Stimulated activated CD4-positive, alpha-beta T cell treated with anti-CD3 and anti-CD28 coated beads, TNF-alpha, amount 100 ng/mL, for 48 hours (primary cell): ENCODE measurements around the gene CD28.
"Not testable (repeated sequence)": the region's sequence is repeated elsewhere in the genome, so short reads cannot be mapped to it uniquely, and the experiment has no call there.

Source experiments
- DNase-seq, 3 donors: peaks; one replicate each; pipeline ENCODE4 v3.0.0-alpha.2; 2020; ENCODE audit warnings: low read depth in 3 of 3

CD28 gene

DNA sequence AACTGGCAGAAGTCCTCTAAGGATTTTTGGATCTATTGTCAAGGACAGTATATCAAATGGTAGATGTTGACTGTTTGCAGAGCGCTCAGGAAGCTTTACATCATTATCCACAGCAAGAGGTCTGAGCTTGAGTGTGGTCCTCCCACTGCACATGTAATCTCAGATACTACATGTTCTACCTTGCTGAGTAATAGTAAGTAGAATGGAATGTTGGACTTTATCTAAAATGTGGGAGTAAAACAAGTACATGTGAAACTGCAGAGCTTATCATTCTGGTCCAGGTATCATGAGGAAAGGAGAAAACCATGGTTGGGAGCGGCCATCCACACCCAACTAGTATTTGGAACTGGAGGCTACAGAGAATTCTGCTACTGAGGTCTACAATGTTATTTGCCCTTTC, 19.3 kb upstream of the CD28 start:
- no peak for DNase-seq

DNA sequence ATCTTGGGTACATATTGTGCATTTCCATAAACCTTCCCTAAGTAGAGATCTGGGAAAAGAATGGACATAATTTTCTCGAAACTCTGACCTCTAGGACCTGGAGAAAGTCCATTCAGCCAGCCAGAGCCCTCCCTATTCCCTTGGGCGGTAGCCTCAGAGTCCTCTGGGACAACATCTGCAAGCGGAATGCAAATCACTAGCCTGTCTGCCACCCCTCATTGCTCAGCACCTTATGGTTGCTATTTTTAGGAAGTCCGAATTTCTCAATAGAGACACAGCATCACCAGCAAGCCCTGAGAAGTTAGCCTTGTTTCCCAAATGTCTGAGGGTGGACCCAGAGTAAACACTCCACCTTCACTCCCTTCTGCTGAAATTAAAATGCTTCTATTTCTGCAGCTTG, 17.6 kb upstream of the CD28 start:
- DNase-seq = no peak

DNA sequence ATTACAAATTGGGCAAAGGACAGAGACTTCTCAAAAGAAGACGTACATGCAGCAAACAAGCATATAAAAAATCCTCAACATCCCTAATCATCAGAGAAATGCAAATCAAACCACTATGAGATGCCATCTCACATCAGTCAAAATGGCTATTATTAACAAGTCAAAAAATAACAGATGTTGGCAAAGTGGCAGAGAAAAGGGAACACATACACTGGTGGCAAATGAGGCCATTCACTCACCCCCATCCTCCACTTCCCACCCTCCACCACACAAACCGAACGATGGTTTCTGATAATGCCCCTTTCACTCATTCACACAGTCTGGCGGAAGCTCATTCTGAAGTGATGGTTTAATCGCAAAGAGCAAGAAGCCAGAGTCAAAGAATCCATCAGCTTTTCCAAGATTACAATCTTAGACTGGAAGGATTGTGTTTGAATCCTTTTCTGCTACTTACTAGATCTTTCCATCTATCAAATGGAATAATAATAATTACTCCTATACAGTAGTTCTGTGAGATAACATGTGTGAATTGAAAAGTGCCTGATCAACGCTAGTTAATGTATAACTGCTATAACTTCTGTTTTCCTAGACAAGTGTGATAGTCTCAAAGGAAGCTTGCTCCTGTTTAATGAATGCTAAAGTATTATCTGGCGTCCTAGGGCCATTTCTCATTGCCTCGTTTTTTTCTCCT, 16.9 kb upstream of the CD28 start:
- no peak for DNase-seq

DNA sequence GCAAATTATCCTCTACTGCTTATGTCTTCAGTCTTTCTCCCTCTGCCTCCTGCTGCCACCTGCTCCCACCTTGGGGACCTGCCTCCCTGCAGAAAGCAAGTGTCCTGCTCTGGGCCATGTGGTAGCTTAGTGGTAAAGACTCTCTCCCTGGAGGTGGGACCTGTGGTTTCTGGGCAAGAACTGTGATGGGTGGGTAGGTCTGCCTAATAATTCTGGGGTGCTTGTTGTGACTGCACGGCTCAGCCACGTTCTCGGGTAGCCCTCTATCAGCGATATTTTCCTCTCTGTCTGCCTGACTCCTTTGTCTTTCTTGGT, 16.4 kb upstream of the CD28 start:
- no peak for DNase-seq

DNA sequence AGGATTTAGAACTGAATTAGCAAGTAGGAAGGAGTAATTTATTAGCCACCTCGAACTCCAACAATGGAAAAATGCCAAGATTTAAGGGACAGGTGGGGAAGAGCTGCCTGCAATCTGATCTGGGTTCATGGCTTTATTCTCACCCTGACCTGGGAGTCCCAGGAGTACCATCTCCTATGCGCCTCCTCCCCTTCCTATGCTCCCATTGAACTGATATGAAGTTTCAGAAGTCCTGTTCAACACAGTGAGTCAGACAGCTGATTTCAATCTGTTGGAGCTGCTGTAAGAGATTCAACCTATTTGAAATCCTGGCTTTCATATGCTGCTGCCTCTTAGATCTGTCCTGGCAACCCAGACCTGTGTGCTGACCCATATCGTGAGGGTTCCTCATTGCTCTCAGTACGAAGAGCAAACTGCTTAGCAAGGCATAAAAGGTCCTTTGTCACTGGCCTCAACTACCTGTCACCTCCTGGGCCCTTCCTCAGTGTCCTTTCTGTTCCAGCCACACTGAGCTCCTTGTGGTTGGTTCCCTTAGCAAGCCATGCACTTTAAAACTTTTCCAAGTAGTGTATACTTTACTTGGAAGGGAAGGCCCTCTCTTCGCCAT, 15.9 kb upstream of the CD28 start:
- DNase-seq = no peak

DNA sequence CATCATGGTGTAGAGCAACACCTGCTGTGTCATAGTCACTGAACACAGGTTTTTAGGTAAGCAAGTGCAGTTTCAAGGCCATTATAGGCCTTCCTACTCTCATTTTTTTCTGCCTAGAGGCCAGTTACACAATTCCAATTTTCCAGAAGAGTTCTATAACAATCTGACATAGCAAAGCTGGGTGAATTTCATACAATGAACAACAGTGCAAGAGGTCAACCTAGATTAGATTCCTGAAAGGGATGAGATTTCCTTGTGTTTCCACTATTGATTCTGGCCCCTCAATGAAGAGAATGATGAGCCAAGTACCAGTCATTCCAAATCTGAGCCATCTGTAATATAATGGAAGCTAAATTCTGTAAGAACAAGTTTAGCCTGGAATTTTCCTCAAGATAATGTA, 15.3 kb upstream of the CD28 start:
- DNase-seq = no peak

DNA sequence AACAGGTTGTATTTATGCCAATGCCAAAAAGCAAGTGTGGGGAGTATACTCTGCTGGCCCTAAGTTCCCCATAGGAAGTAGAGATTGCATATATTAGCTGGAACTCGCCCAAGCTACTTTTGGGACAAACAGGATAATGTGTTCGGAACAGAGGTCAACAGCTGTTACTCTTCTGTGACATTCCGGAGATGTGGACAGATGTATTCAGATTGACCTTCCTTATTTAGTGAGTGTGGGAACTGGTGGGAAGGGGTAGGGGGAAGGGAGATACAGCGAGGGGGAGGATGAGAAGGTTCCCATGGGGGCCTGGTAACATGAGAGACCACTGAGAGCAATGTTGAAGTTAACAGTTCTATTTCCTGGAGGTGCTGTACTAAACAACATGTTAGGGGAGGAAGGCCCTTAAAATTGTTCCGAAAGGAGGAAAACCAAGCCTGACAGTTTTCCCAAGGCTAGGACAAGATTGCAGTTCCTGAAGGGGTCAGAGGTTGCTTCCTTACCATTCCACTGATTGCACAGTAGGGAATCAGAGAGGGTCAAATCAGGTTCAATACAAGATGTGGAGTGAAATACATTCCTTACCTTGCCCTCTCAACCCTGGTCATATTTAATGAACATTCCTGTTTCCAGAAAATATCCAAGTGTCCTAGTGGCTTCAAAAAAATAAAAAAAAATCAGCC, 14.3 kb upstream of the CD28 start:
- DNase-seq = no peak

DNA sequence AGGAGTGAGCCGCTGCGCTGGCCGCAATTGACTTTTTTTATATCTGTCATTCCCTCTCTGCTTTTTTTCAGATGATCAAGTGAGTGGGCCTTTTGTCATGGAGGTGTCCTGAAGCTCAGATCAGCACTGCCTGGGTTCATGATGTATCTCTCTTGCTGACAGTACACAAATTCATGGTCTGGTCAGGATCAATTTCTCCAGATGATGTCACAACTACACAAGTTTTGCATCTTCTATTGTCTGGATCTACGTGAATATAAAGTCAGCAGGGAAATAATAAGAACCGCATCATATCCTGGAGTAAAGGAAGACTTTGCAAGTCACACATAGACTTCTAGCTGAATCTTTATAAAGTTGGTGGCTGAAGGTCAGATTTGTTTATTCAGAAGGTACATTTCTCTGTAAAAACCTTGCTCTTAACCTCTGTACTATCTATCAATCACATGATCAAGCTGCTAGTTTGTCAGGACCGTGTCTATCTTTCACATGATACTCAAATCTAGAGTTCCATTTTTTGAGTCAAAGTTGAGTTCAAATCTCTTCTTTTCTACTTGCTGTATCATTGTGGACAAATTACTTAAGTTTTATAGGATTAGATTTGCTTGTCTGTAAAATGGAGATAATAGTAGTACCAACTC, 13.1 kb upstream of the CD28 start:
- no peak for DNase-seq

DNA sequence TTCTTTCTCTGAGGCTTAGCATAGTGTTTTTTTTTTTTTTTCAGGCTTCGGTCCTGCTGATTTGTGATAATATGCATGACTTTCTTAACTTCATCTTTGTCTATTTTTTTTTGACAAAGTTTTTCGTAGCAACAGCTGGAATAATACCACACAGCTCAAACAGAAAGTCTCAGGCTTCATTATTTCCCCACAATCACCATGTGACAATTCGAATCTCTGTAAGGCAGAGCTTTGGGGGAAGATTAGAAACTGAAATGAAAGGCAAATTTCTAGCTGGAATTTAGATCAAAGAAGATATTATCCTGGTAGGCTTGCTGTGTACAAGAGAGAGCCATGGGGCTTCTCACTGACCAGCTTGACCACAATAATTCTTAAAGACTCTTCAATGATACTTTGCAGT, 12.2 kb upstream of the CD28 start:
- DNase-seq = no peak

DNA sequence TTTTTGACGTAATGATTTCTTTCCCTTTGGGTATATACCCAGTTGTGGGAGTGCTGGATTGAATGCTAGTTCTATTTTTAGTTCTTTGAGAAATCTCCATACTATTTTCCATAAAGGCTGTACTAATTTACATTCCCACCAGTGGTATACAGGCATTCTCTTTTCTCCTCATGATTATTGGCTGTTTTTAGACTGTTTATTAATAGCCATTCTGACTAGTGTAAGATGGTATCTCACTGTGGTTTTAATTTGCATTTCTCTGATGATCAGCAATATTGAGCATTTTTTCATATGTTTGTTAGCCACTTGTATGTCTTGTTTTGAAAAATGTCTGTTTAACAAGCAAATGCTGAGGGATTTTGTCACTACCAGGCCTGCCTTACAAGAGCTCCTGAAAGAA, 9.2 kb upstream of the CD28 start:
- DNase-seq = no peak

DNA sequence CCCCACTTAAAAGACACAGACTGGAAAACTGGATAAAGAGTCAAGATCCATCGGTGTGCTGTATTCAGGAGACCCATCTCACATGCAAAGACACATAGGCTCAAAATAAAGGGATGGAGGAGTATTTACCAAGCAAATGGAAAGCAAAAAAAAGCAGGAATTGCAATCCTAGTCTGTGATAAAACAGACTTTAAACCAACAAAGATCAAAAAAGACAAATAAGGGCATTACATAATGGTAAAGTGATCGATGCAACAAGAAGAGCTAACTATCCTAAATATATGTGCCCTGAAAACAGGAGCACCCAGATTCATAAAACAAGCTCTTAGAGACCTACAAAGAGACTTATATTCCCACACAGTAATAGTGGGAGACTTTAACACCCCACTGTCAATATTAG, 8.7 kb upstream of the CD28 start:
- DNase-seq = not testable (repeated sequence)

DNA sequence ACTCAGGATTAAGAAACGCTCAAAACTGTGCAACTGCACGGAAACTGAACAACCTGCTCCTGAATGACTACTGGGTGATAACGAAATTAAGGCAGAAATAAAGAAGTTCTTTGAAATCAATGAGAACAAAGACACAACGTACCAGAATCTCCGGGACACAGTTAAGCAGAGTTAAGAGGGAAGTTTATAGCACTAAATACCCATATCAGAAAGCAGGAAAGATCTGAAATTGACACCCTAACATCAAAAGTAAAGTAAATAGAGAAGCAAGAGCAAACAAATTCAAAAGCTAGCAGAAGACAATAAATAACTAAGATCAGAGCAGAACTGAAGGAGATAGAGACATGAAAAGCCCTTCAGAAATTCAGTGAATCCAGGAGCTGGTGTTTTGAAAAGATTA, 8.0 kb upstream of the CD28 start:
- not testable (repeated sequence) for DNase-seq

DNA sequence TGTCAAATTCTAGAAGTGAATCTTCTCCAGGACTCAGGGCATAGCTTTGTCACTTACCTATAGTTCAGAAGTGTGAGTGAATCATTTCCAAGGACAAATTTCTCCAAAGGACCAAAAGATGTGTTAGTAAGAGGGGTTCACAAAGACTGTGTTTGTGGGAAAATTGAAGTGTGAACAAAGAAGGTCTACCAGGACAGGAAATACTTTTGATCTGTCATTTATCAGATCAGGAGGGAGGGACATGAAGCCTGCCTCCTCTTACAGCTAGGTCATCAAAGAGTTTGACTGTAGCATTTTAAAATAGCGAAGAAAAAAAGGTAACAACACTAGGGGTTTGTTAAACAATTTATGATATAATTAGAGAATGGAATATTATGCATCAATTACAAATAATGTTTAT, 2.0 kb upstream of the CD28 start:
- no peak for DNase-seq

DNA sequence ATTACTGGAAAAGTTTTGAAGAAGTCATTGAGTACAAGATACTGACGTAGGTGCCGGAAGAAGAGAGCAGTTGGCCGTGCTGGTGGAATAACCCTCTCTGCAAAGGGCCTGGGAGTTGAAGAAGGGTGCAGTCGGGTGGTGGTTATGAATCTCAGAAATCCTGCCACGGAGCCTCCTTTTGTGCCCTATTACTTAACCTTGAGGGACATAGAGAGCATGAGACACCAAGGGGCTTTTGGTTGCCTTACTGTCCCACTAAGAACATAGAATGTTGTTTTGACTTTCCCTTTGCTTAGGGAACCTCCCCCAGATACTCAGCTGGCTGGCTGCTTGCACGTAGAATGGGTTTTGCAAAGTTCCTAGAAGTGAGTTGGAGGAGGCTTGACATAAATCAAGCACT, 1.3 kb upstream of the CD28 start:
- no peak for DNase-seq

DNA sequence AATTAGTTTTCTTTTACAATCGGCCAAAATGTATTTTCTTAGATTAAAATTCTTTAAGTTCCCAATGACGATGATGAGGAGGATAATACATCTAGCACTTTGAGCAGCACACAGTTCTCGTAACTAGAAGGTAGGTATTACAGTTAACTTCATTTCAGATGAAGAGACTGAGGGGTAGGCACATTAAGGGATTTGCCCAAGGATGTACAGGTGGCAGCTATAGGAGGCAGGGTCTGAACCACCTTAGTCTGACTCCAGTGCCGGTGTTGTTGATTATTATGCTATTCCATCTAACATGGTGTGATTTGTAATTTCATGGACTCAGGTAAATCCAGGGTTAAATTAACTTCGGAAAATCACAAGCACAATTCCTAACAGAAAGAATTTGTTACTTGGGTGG, 1.1 kb downstream of the CD28 start:
- no peak for DNase-seq

DNA sequence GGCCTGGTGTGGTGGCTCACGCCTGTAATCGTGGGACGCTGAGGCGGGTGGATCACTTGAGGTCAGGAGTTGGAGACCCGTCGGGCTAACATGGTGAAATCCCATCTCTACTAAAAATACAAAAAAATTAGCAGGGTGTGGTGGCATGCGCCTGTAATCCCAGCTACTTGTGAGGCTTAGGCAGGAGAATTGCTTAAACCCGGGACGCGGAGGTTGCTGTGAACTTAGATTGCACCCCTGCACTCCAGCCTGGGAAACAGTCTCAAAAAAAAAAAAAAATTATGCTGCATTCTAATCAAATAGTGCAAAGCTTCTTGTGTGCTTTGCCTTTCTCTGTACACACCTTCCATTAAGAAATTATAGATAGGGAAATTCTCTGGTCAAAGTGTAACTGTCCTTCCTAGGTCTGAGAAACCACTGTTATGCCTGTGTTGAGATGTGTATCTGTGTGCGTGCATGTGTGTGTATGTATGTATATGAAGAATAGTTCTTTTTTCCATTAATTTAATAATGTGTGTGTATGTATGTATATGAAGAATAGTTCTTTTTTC, 2.5 kb downstream of the CD28 start:
- no peak for DNase-seq

DNA sequence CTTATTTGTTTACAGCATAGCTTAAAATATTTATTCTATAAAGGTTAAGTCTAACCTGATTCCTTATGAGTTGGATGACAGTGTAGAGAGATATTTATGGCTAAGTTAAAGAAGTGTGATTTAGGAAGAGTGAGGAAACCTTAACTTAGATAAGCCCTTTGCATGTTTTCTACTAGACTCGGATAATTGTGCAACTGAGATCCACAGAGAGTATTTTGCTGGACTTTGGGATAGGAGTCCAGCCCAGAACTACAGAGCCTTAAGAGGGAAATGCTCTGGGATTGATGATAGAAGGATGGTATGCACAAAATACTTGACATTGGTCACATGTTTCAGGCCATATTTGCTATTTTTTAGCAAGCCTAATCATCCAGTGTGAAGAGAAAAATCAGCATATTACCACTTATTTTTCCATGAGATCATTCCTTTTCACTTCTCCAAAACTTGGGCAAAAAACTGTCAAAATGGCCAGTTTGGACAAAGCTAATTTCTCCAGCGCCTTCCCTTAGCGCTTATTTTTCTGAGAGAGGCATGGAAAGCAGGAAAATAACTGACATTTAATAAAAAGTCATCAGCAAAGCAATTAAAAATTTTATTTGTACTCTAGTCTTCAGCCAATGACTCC, 3.1 kb downstream of the CD28 start:
- no peak for DNase-seq

DNA sequence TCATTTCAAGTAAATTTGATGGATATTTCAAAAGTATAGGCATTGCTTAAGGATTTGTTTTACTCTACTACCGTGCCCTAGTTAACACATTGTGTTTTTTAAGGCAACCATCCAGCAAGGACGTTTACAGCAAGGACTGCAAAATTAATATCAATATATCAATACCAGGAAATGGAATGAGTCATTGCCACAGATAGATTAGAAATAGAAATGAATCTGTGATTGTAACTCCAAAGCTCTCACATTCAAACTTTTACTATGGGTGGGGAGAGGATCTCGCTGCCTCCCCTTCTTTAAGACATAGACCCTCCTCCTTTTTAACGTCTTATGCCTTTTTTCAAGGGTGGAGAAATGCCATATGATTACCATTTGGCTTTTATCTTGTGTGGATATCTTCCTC, 3.8 kb downstream of the CD28 start:
- DNase-seq = no peak

DNA sequence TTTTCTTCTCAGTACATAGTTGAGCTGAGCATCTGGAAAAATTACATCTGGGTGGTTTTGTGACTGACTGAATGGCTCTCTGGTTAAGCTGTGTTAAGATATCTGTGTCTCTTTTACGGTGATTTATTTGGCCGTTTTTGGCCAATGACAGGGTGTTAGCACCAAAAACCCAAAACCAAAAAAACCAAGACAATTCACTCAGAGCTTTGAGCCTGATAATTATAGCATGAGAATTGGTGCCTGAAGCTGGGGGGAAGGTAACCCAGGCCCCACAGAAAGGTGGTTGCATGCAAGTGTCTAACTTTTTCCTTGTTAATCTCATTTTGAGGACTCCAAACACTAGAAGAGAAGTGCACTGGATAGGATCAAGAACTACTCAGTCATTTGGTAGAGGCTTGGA, 4.5 kb downstream of the CD28 start:
- DNase-seq = no peak

DNA sequence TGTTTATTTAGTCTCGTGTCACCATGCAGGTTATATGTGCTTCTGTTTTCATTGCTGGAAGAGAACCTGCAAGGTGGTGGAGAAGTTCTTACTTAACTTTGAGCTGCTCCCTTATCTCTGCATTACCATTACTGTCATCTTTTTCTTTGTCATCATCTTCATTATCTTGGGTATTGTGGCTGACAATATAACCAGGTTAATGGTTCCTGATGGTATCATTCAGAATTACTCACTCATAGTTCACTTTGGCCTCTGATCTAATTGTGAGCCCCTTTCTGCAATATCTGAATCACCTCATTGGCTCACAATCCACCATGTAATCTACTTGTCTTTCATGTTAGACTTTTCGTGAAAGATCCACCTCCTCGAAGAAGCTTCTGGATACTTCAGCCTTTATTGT, 5.0 kb downstream of the CD28 start:
- no peak for DNase-seq

DNA sequence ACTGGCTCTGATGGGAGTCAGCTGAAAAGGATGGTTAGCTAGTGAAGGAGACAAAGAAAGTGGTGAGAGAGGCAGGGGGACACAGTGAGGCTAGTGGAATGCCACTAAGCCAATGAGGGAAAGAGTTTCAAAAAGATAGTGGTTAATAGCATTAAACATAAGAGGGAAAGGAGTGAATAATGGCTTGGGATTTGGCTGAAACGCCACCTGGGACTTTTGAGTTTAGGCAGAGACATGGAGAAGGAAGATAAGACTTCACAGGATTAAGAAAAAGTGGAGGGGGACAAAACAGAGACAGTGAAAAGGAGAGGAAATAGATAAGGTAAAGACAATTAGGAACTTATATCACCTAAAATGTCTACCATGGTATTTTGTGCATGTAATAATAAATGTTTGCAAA, 6.9 kb downstream of the CD28 start:
- no peak for DNase-seq

DNA sequence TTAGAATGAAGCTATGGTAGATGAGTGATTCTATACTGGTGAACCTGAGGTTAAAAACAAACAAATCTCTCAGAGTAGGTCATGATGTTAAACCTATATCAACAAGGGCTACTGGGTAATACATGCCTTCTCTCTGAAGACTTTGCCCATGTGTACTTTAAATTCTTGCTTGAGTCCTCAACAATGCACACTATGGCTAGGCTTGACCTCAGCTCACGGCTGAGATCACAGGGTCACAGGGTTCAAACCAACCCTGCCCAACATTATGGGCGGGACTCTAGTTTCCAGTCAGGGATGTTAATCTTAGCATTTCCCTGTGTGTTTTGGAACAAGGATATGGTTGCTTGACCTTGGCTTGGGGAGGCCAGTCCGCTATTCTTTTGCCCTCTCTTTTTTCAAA, 7.7 kb downstream of the CD28 start:
- no peak for DNase-seq
